HepG2 (cell line): Measurements from ENCODE around the gene NOC2L.

Experiments
- CCAR2 ChIP-seq: fragments of 200-400 bp; formaldehyde crosslinking; optimal IDR thresholded peaks from 2 replicates; pipeline ENCODE3; 2018; ENCODE audit warnings: low read depth, mild to moderate bottlenecking, low read length, moderate library complexity
- ELF4 ChIP-seq: sonication (generic); formaldehyde crosslinking; IDR thresholded peaks from 2 replicates; pipeline ENCODE4 v1.5.0; 2020; ENCODE audit warnings: missing genetic modification reagents, mild to moderate bottlenecking, moderate library complexity, borderline replicate concordance
- FIP1L1 ChIP-seq: fragments of 200-400 bp; formaldehyde crosslinking; IDR thresholded peaks from 2 replicates; pipeline ENCODE4 v1.6.1; 2018; ENCODE audit warnings: low read depth, mild to moderate bottlenecking, low read length, moderate library complexity, borderline replicate concordance; ENCODE audit not compliant: insufficient read depth
- MLLT10 ChIP-seq: sonication (generic); formaldehyde crosslinking; IDR thresholded peaks from 2 replicates; pipeline ENCODE4 v1.4.0; 2020; ENCODE audit warnings: missing genetic modification reagents
- SP1 ChIP-seq, 2 experiments: fragments of 450-650 bp in 1 of 2; sonication (generic) in 1 of 2; formaldehyde crosslinking in 1 of 2; IDR thresholded peaks; 2 replicates each; pipeline versions ENCODE4 v1.4.0 to v1.6.1; 2016 to 2020; ENCODE audit warnings: missing genetic modification reagents in 1 of 2
- ZFP36 ChIP-seq: fragments of 150-350 bp; IDR thresholded peaks from 2 replicates; pipeline ENCODE4 v1.6.1; 2018; ENCODE audit warnings: borderline replicate concordance, low read length, low read depth; ENCODE audit not compliant: partially characterized antibody
- ZNF20 ChIP-seq: sonication (generic); formaldehyde crosslinking; IDR thresholded peaks from 2 replicates; pipeline ENCODE4 v1.4.0; 2020; ENCODE audit warnings: mild to moderate bottlenecking, moderate library complexity, missing genetic modification reagents
- TF ChIP-seq, protein P1 (sequence below), 2 experiments: IDR thresholded peaks; 2 replicates each; pipeline ENCODE4 v1.6.1; 2011 to 2012; ENCODE audit warnings: low read length in 2 of 2, borderline replicate concordance in 1 of 2, low read depth in 1 of 2, mild to moderate bottlenecking in 1 of 2, moderate library complexity in 1 of 2
- TF ChIP-seq, protein P2 (sequence below): sonication (generic); formaldehyde crosslinking; IDR thresholded peaks from 2 replicates; pipeline ENCODE4 v1.5.0; 2020; ENCODE audit warnings: mild to moderate bottlenecking, missing genetic modification reagents, moderate library complexity
- TF ChIP-seq, protein P3 (sequence below): sonication (generic); formaldehyde crosslinking; IDR thresholded peaks from 2 replicates; pipeline ENCODE4 v1.5.1; 2020; ENCODE audit warnings: missing genetic modification reagents, mild to moderate bottlenecking, borderline replicate concordance
- TF ChIP-seq, protein P4 (sequence below): sonication (generic); formaldehyde crosslinking; IDR thresholded peaks from 2 replicates; pipeline ENCODE4 v1.4.0; 2020; ENCODE audit warnings: missing genetic modification reagents
- TF ChIP-seq, protein P5 (sequence below), 2 experiments: sonication (generic) in 1 of 2; formaldehyde crosslinking in 1 of 2; IDR thresholded peaks; 2 replicates each; pipeline versions ENCODE4 v1.5.1 to v1.6.1; 2011 to 2020; ENCODE audit warnings: borderline replicate concordance in 1 of 2, low read depth in 1 of 2, low read length in 1 of 2, mild to moderate bottlenecking in 1 of 2, missing genetic modification reagents in 1 of 2, moderate library complexity in 1 of 2

DNA sequence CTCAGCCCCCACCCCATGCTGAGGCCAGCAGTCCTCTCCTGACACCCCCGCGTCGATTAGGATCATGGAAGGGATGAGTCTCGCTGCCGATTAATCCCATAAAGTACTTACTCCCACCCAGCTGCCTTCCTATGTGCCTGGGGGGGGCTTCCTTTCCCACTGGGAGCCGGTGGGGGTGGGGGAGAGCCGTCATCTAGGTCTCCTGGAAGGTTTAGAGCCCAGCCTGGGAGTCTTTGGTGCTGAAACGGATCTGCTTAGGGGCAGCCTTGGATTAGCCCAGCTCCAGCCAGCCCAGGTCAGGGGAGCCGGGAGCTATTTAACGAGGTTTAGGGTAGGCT, 25.5 kb downstream of the NOC2L start:
- TF ChIP-seq CCAR2 (no peak), SP1 (IDR thresholded peaks at IDR 0.05) (no peak), SP1 (CRISPR knock-in tag; IDR thresholded peaks at IDR 0.05) (no peak), FIP1L1 (no peak), ZFP36 (no peak), ELF4 (CRISPR knock-in tag) (no peak), MLLT10 (CRISPR knock-in tag) (no peak), ZNF20 (no peak)
- TF ChIP-seq, protein P1, sequence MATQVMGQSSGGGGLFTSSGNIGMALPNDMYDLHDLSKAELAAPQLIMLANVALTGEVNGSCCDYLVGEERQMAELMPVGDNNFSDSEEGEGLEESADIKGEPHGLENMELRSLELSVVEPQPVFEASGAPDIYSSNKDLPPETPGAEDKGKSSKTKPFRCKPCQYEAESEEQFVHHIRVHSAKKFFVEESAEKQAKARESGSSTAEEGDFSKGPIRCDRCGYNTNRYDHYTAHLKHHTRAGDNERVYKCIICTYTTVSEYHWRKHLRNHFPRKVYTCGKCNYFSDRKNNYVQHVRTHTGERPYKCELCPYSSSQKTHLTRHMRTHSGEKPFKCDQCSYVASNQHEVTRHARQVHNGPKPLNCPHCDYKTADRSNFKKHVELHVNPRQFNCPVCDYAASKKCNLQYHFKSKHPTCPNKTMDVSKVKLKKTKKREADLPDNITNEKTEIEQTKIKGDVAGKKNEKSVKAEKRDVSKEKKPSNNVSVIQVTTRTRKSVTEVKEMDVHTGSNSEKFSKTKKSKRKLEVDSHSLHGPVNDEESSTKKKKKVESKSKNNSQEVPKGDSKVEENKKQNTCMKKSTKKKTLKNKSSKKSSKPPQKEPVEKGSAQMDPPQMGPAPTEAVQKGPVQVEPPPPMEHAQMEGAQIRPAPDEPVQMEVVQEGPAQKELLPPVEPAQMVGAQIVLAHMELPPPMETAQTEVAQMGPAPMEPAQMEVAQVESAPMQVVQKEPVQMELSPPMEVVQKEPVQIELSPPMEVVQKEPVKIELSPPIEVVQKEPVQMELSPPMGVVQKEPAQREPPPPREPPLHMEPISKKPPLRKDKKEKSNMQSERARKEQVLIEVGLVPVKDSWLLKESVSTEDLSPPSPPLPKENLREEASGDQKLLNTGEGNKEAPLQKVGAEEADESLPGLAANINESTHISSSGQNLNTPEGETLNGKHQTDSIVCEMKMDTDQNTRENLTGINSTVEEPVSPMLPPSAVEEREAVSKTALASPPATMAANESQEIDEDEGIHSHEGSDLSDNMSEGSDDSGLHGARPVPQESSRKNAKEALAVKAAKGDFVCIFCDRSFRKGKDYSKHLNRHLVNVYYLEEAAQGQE (IDR thresholded peaks at IDR 0.05; ENCODE audit: borderline replicate concordance in 1 of 2, low read depth in 1 of 2, low read length in 2 of 2), result no peak
- TF ChIP-seq, protein P2, sequence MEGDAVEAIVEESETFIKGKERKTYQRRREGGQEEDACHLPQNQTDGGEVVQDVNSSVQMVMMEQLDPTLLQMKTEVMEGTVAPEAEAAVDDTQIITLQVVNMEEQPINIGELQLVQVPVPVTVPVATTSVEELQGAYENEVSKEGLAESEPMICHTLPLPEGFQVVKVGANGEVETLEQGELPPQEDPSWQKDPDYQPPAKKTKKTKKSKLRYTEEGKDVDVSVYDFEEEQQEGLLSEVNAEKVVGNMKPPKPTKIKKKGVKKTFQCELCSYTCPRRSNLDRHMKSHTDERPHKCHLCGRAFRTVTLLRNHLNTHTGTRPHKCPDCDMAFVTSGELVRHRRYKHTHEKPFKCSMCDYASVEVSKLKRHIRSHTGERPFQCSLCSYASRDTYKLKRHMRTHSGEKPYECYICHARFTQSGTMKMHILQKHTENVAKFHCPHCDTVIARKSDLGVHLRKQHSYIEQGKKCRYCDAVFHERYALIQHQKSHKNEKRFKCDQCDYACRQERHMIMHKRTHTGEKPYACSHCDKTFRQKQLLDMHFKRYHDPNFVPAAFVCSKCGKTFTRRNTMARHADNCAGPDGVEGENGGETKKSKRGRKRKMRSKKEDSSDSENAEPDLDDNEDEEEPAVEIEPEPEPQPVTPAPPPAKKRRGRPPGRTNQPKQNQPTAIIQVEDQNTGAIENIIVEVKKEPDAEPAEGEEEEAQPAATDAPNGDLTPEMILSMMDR (CRISPR knock-in tag), result no peak
- TF ChIP-seq, protein P3, sequence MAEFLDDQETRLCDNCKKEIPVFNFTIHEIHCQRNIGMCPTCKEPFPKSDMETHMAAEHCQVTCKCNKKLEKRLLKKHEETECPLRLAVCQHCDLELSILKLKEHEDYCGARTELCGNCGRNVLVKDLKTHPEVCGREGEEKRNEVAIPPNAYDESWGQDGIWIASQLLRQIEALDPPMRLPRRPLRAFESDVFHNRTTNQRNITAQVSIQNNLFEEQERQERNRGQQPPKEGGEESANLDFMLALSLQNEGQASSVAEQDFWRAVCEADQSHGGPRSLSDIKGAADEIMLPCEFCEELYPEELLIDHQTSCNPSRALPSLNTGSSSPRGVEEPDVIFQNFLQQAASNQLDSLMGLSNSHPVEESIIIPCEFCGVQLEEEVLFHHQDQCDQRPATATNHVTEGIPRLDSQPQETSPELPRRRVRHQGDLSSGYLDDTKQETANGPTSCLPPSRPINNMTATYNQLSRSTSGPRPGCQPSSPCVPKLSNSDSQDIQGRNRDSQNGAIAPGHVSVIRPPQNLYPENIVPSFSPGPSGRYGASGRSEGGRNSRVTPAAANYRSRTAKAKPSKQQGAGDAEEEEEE (CRISPR knock-in tag), result no peak
- TF ChIP-seq, protein P4, sequence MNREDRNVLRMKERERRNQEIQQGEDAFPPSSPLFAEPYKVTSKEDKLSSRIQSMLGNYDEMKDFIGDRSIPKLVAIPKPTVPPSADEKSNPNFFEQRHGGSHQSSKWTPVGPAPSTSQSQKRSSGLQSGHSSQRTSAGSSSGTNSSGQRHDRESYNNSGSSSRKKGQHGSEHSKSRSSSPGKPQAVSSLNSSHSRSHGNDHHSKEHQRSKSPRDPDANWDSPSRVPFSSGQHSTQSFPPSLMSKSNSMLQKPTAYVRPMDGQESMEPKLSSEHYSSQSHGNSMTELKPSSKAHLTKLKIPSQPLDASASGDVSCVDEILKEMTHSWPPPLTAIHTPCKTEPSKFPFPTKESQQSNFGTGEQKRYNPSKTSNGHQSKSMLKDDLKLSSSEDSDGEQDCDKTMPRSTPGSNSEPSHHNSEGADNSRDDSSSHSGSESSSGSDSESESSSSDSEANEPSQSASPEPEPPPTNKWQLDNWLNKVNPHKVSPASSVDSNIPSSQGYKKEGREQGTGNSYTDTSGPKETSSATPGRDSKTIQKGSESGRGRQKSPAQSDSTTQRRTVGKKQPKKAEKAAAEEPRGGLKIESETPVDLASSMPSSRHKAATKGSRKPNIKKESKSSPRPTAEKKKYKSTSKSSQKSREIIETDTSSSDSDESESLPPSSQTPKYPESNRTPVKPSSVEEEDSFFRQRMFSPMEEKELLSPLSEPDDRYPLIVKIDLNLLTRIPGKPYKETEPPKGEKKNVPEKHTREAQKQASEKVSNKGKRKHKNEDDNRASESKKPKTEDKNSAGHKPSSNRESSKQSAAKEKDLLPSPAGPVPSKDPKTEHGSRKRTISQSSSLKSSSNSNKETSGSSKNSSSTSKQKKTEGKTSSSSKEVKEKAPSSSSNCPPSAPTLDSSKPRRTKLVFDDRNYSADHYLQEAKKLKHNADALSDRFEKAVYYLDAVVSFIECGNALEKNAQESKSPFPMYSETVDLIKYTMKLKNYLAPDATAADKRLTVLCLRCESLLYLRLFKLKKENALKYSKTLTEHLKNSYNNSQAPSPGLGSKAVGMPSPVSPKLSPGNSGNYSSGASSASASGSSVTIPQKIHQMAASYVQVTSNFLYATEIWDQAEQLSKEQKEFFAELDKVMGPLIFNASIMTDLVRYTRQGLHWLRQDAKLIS, result no peak
- TF ChIP-seq, protein P5, sequence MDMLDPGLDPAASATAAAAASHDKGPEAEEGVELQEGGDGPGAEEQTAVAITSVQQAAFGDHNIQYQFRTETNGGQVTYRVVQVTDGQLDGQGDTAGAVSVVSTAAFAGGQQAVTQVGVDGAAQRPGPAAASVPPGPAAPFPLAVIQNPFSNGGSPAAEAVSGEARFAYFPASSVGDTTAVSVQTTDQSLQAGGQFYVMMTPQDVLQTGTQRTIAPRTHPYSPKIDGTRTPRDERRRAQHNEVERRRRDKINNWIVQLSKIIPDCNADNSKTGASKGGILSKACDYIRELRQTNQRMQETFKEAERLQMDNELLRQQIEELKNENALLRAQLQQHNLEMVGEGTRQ (IDR thresholded peaks at IDR 0.05; ENCODE audit: low read depth, low read length), result no peak
- TF ChIP-seq, protein P5 (CRISPR knock-in tag; IDR thresholded peaks at IDR 0.05; ENCODE audit: borderline replicate concordance), result no peak
